ENCODE measurements around the gene HELZ2. TPM values are rescaled to one million over a fixed set of nuclear protein-coding genes. Genes with fewer than 3 reads are reported as not detected.

HELZ2 gene
- total RNA-seq, 1 donor from 2014 or later: 31.4 TPM

GRCh38 chr20:63529861-63530787 lies 43.9 kb downstream of the HELZ2 start:
- DNase-seq (ENCODE audit: extremely low spot score in 2 of 2): no peak

GRCh38 chr20:63529180-63529860 lies 44.7 kb downstream of the HELZ2 start:
- TF ChIP-seq POLR2AphosphoS5 (IDR thresholded peaks at IDR 0.05; ENCODE audit: insufficient read depth in 1 of 2, low read depth in 1 of 2): no peak
- no peak for TF ChIP-seq CTCF (IDR thresholded peaks at IDR 0.05)
- TF ChIP-seq POLR2A (IDR thresholded peaks at IDR 0.05): no peak
- Histone ChIP-seq H3K4me1 (peaks cover 7% of the 10 kb centered on the region), H3K27ac (no peak overlapping the region), H3K27me3 (no peaks in the 10 kb centered on the region), H3K9me3 (no peaks in the 10 kb centered on the region), H3K36me3 (no peaks in the 10 kb centered on the region), H3K4me3 (no peak overlapping the region)
- intact Hi-C loops (cut with DNase I): no loop called here
- DNase-seq (ENCODE audit: extremely low spot score in 2 of 2): no peak

More at GRCh38 chr20:63529861-63530787, 43.9 kb downstream of the HELZ2 start:
- TF ChIP-seq POLR2AphosphoS5 (IDR thresholded peaks at IDR 0.05; ENCODE audit: insufficient read depth in 1 of 2, low read depth in 1 of 2) (no peak), CTCF (IDR thresholded peaks at IDR 0.05) (no peak), POLR2A (IDR thresholded peaks at IDR 0.05) (no peak)
- Histone ChIP-seq H3K4me1 (peaks cover 15% of the 10 kb centered on the region), H3K27ac (no peak overlapping the region), H3K9me3 (no peaks in the 10 kb centered on the region), H3K36me3 (no peaks in the 10 kb centered on the region), H3K4me3 (no peak overlapping the region), H3K27me3 (no peaks in the 10 kb centered on the region)
- intact Hi-C loops (cut with DNase I): no loop called here

- H3K4me1 ChIP-seq: peaks cover 13% of the 10 kb centered on the region
- H3K9me3 ChIP-seq: no peaks in the 10 kb centered on the region
- no peaks in the 10 kb centered on the region for H3K27me3 ChIP-seq
- no peak overlapping the region for H3K4me3 ChIP-seq
- intact Hi-C loops (cut with DNase I): no loop called here
- DNase-seq (ENCODE audit: extremely low spot score in 2 of 2): no peak
- H3K27ac ChIP-seq: no peak overlapping the region
- TF ChIP-seq CTCF (IDR thresholded peaks at IDR 0.05): no peak
- no peak for TF ChIP-seq POLR2AphosphoS5 (IDR thresholded peaks at IDR 0.05; ENCODE audit: insufficient read depth in 1 of 2, low read depth in 1 of 2)
- no peak for TF ChIP-seq POLR2A (IDR thresholded peaks at IDR 0.05)
- no peaks in the 10 kb centered on the region for H3K36me3 ChIP-seq
Observed at GRCh38 chr20:63527184-63527583, 46.9 kb downstream of the HELZ2 start.

GRCh38 chr20:63525971-63526370 lies 48.1 kb downstream of the HELZ2 start:
- intact Hi-C loops (cut with DNase I): no loop called here
- H3K27me3 ChIP-seq: no peaks in the 10 kb centered on the region
- no peaks in the 10 kb centered on the region for H3K36me3 ChIP-seq
- no peak for DNase-seq (ENCODE audit: extremely low spot score in 2 of 2)
- peaks cover 25% of the 10 kb centered on the region for H3K4me1 ChIP-seq
- no peak overlapping the region for H3K4me3 ChIP-seq
- TF ChIP-seq CTCF (IDR thresholded peaks at IDR 0.05) (no peak), POLR2A (IDR thresholded peaks at IDR 0.05) (no peak), POLR2AphosphoS5 (IDR thresholded peaks at IDR 0.05; ENCODE audit: insufficient read depth in 1 of 2, low read depth in 1 of 2) (no peak)
- H3K27ac ChIP-seq: no peak overlapping the region
- H3K9me3 ChIP-seq: no peaks in the 10 kb centered on the region

All from vagina (tissue), 2 donors.